Esophagus muscularis mucosa (tissue), 3 donors: ENCODE measurements around the gene MAP2K5.

ENCODE experiments used
- POLR2A ChIP-seq: fragments of 450-650 bp; IDR thresholded peaks from one replicate; pipeline ENCODE4 v1.6.1; 2017; ENCODE audit warnings: antibody characterized with exemption, moderate library complexity, mild to moderate bottlenecking, low read depth
- POLR2AphosphoS5 ChIP-seq, 2 donors: sonication (generic); formaldehyde crosslinking; IDR thresholded peaks; one replicate each; pipeline ENCODE4 v1.6.1; 2017; ENCODE audit warnings: antibody characterized with exemption in 2 of 2
- TF ChIP-seq, protein P1 (sequence below), 3 experiments: fragments of 200-600 bp in 2 of 3; fragments of 450-650 bp in 1 of 3; sonication (generic) in 2 of 3; IDR thresholded peaks; one replicate each; pipeline ENCODE4 v1.5.1; 2017 to 2019; ENCODE audit warnings: antibody characterized with exemption in 3 of 3, mild to moderate bottlenecking in 2 of 3, moderate library complexity in 1 of 3

DNA sequence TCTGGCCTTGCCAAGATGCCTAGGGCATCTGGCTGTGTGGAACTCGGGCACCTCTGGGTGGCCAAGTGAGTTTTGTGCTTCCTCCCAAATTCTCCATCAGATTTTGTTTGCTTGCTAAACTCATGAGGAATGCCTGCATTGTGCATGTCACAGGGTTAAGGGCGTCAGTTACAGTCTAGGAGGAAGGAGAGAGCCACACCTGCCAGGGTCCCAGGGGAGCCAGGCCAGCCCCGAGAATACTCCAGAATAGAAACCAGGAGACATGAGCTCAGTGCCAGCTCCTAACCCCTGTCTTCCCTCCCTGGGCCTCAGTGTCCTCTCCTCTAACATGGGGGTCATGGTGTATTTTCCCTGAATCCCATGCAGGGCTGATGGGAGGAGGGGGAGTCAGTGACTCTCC lies 260.8 kb downstream of the MAP2K5 start:
- TF ChIP-seq, protein P1, sequence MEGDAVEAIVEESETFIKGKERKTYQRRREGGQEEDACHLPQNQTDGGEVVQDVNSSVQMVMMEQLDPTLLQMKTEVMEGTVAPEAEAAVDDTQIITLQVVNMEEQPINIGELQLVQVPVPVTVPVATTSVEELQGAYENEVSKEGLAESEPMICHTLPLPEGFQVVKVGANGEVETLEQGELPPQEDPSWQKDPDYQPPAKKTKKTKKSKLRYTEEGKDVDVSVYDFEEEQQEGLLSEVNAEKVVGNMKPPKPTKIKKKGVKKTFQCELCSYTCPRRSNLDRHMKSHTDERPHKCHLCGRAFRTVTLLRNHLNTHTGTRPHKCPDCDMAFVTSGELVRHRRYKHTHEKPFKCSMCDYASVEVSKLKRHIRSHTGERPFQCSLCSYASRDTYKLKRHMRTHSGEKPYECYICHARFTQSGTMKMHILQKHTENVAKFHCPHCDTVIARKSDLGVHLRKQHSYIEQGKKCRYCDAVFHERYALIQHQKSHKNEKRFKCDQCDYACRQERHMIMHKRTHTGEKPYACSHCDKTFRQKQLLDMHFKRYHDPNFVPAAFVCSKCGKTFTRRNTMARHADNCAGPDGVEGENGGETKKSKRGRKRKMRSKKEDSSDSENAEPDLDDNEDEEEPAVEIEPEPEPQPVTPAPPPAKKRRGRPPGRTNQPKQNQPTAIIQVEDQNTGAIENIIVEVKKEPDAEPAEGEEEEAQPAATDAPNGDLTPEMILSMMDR (IDR thresholded peaks at IDR 0.05), result no peak
- TF ChIP-seq POLR2AphosphoS5 (IDR thresholded peaks at IDR 0.05) (no peak), POLR2A (no peak)
